Spleen (tissue), 11 donors: Measurements from ENCODE around the gene RIMBP2. TPM values are rescaled to one million over a fixed set of nuclear protein-coding genes. Genes with fewer than 3 reads are reported as not detected.

Source experiments
- DNase-seq: peaks from one replicate; pipeline ENCODE4 v3.0.0-alpha.2; 2020
- H3K27ac ChIP-seq, 8 donors: fragments of 200-600 bp; sonication (generic) in 7 of 8; 1 replicate in 4 of 8; 2 replicates in 4 of 8; pipeline versions ENCODE4 v1.5.0 to v1.8.0; 2016 to 2021; ENCODE audit warnings: inconsistent platforms in 4 of 8, mild to moderate bottlenecking in 4 of 8, moderate library complexity in 1 of 8
- H3K27me3 ChIP-seq, 7 donors: fragments of 200-600 bp; sonication (generic) in 6 of 7; replicated peaks in 1 of 7; 1 replicate in 4 of 7; 2 replicates in 3 of 7; pipeline versions ENCODE4 v1.5.0 to v1.8.0; 2016 to 2021; ENCODE audit warnings: inconsistent platforms in 3 of 7, mild to moderate bottlenecking in 1 of 7
- H3K36me3 ChIP-seq, 6 donors: fragments of 200-600 bp; sonication (generic) in 5 of 6; 1 replicate in 4 of 6; 2 replicates in 2 of 6; pipeline versions ENCODE4 v1.5.0 to v1.8.0; 2016 to 2021; ENCODE audit warnings: inconsistent platforms in 2 of 6
- H3K4me1 ChIP-seq, 6 donors: fragments of 200-600 bp; sonication (generic) in 5 of 6; 1 replicate in 3 of 6; 2 replicates in 3 of 6; pipeline versions ENCODE4 v1.5.0 to v1.8.0; 2016 to 2021; ENCODE audit warnings: inconsistent platforms in 3 of 6
- H3K4me3 ChIP-seq, 8 donors: fragments of 200-600 bp; sonication (generic) in 7 of 8; 1 replicate in 4 of 8; 2 replicates in 4 of 8; pipeline versions ENCODE4 v1.5.0 to v1.8.0; 2016 to 2021; ENCODE audit warnings: inconsistent platforms in 4 of 8, mild to moderate bottlenecking in 4 of 8, moderate library complexity in 2 of 8
- H3K9me3 ChIP-seq, 8 donors: fragments of 200-600 bp; sonication (generic) in 7 of 8; 1 replicate in 4 of 8; 2 replicates in 4 of 8; pipeline versions ENCODE4 v1.5.0 to v1.8.0; 2016 to 2021; ENCODE audit warnings: inconsistent platforms in 4 of 8
- POLR2A ChIP-seq, 3 donors: fragments of 450-650 bp; IDR thresholded peaks; one replicate each; pipeline ENCODE4 v1.5.1; 2017; ENCODE audit warnings: antibody characterized with exemption in 3 of 3, mild to moderate bottlenecking in 1 of 3
- POLR2AphosphoS5 ChIP-seq, 3 donors: sonication (generic); formaldehyde crosslinking; IDR thresholded peaks; one replicate each; pipeline ENCODE4 v1.5.1; 2017; ENCODE audit warnings: antibody characterized with exemption in 3 of 3
- WGBS, 5 donors: extraction: QIAGEN DNeasy Blood & Tissue Kit in 3 of 5; methylation state at CpG; one replicate each; pipeline versions ENCODE4 v1.1.5 to v1.1.7; 2013 to 2018; 5-methylcytosine and 5-hydroxymethylcytosine counted together
- intact Hi-C: fragments of 100-400 bp; cut with DNase I; formaldehyde crosslinking; loops from one replicate; pipeline ENCODE4 v1.15.0; 2023; ENCODE audit warnings: low total_unique reads
- polyA plus RNA-seq, 3 donors: library from polyadenylated mRNA; stranded (reverse); fragments of 200-250 nt; gene quantifications; one replicate each; pipeline ENCODE4 v1.2.1, GENCODE V29; 2013
- total RNA-seq, 7 donors: library from RNA; depleted of rRNA in 3 of 7; stranded (reverse); fragments of >200 nt in 3 of 7; fragmentation: NEBNext Ultra II Directional in 4 of 7; extraction: Animal tissue kit (Norgen Biotek cat#: 25700) in 4 of 7; gene quantifications; one replicate each; pipeline versions ENCODE4 v1.1.0 to v1.2.1, GENCODE V29; 2016 to 2021
- TF ChIP-seq, protein P1 (sequence below), 11 experiments: fragments of 200-600 bp in 7 of 11; fragments of 450-650 bp in 4 of 11; sonication (generic) in 4 of 11; IDR thresholded peaks in 8 of 11; conservative IDR thresholded peaks in 3 of 11; 1 replicate in 7 of 11; 2 replicates in 4 of 11; pipeline versions ENCODE4 v1.4.0 to v1.8.0; 2016 to 2021; ENCODE audit warnings: antibody characterized with exemption in 11 of 11, inconsistent platforms in 4 of 11, mild to moderate bottlenecking in 1 of 11
- donor health status: healthy with polysubstance abuse.
- donor health status: DM: no; HTN: no; CAD: no; lungs with moderate emphysema.
- donor health status: DM: no; HTN: no; CAD: no.
- donor health status: Bipolar disorder and iron deficiency.
- donor health status: healthy.
- donor health status: DM: no; HTN: no; CAD: no.
- donor health status: DM: yes; HTN: yes; CAD: no.

RIMBP2 gene
- total and polyA plus RNA-seq, 10 donors: 0.05 to 5.2 (median 0.95) TPM

DNA sequence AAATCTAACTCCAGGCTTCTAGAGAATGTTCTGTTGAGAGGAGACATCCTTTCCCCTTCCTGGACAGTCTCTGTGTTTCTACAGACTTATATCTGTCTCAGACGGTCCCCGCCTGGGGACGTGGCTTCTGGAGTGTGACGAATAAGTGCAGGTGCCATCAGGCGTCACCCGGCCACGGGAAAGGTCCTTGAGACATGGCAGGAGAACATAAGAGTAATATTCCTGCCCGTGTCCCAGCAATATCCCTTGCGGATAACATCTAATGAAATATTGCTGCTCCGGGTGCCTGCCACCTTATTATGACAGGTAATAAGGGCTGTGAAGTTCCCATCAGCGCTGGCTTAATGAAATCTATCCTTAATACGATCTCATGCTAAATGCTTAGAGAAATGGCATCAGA is 238.8 kb downstream of the RIMBP2 start:
- Histone ChIP-seq H3K27ac (no peak overlapping the region), H3K27me3 (peaks cover 0 to 29% (median 0%) of the 10 kb centered on the region in 7 donors), H3K9me3 (no peaks in the 10 kb centered on the region), H3K36me3 (no peaks in the 10 kb centered on the region), H3K4me3 (no peak overlapping the region), H3K4me1 (no peaks in the 10 kb centered on the region)
- TF ChIP-seq POLR2A (IDR thresholded peaks at IDR 0.05) (no peak), POLR2AphosphoS5 (IDR thresholded peaks at IDR 0.05) (no peak)
- TF ChIP-seq, protein P1, sequence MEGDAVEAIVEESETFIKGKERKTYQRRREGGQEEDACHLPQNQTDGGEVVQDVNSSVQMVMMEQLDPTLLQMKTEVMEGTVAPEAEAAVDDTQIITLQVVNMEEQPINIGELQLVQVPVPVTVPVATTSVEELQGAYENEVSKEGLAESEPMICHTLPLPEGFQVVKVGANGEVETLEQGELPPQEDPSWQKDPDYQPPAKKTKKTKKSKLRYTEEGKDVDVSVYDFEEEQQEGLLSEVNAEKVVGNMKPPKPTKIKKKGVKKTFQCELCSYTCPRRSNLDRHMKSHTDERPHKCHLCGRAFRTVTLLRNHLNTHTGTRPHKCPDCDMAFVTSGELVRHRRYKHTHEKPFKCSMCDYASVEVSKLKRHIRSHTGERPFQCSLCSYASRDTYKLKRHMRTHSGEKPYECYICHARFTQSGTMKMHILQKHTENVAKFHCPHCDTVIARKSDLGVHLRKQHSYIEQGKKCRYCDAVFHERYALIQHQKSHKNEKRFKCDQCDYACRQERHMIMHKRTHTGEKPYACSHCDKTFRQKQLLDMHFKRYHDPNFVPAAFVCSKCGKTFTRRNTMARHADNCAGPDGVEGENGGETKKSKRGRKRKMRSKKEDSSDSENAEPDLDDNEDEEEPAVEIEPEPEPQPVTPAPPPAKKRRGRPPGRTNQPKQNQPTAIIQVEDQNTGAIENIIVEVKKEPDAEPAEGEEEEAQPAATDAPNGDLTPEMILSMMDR (IDR thresholded peaks at IDR 0.05 in 8 of 11, conservative IDR thresholded peaks at IDR 0.05 in 3 of 11): no peak
- intact Hi-C loops: no loop called here
- 75 to 84% (median 79%) methylated on average over 10 to 12 of the region's 12 CpGs for WGBS, 5 donors
- no peak for DNase-seq

DNA sequence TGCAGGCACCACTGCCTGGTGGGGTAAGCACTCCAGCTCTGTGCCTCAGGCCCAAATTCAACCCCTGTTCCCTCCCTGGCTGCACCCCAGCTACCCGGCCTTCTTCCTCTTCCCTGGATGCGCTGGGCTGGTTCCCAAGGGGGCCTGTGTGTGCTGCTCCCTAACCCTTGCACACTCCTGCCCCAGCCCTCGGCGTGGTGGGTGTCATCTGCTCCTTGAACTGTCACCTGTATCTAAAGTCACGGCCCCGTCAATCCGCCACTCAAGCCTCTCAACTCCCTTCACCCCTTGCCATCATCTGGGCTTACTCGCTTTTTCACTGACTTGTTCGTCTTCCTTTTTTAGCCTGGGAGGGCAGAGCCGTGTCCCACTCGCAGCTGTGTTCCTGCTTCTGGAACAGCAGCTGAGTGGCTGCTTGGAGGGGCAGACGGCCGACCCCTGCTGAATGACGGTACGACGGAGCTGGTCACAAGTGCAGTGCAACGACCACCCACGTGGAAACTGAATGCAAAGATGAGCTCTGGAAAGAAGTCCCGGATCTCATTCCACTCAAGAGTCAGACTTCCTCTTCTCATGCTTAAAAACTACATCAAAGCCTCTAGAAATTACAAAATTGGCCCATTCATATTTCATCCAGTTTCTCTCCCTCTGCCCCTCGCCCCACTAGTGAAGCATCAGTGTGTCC is 239.5 kb downstream of the RIMBP2 start:
- DNase-seq: no peak
- H3K9me3 ChIP-seq: no peaks in the 10 kb centered on the region
- TF ChIP-seq POLR2AphosphoS5 (IDR thresholded peaks at IDR 0.05): no peak
- TF ChIP-seq, protein P1 (IDR thresholded peaks at IDR 0.05 in 8 of 11, conservative IDR thresholded peaks at IDR 0.05 in 3 of 11): no peak
- no peak for TF ChIP-seq POLR2A (IDR thresholded peaks at IDR 0.05)
- peaks cover 0 to 22% (median 0%) of the 10 kb centered on the region in 7 donors for H3K27me3 ChIP-seq
- WGBS, 5 donors: 49 to 66% (median 59%) methylated on average over 20 of the region's 20 CpGs
- intact Hi-C loops: no loop called here
- no peaks in the 10 kb centered on the region for H3K36me3 ChIP-seq
- H3K4me1 ChIP-seq: no peaks in the 10 kb centered on the region
- H3K27ac ChIP-seq: no peak overlapping the region
- H3K4me3 ChIP-seq: no peak overlapping the region

DNA sequence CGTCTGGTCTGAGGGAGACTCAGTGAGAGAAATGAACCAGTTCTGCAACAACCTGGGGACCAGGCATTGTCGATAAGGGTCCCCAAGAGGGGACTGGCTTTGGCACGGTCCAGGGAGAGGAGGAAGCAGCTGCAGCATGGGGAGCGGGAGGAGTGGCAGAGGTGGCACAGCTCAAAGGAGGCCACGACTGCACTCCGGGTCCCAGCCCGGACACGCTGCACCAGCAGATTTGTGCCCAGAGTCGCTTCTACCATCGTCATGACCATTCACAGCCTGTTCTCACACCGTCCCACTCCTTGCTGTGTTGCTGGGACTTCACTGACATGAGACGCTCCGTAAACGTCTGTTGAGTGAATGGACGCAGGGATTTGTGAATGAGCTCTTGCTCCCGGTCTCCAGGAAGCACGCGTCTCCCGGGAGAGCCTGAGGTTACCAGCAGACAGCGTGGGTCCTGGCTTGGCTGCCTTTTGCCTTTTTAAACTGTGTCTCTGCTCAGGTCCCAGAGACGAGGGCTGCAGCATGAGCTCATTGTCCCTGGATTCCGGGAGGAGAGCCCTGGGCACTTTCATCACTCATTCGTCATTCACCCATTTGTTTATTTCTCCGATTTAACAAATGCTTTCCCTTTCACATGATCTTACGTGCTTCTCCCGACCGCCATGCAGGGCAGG is 241.4 kb downstream of the RIMBP2 start:
- no peak overlapping the region for H3K27ac ChIP-seq
- H3K9me3 ChIP-seq: no peaks in the 10 kb centered on the region
- intact Hi-C loops: no loop called here
- peaks cover 0 to 6% (median 0%) of the 10 kb centered on the region in 7 donors for H3K27me3 ChIP-seq
- H3K4me1 ChIP-seq: no peaks in the 10 kb centered on the region
- H3K4me3 ChIP-seq: no peak overlapping the region
- no peak for DNase-seq
- no peaks in the 10 kb centered on the region for H3K36me3 ChIP-seq
- TF ChIP-seq POLR2A (IDR thresholded peaks at IDR 0.05) (no peak), POLR2AphosphoS5 (IDR thresholded peaks at IDR 0.05) (no peak)
- TF ChIP-seq, protein P1 (IDR thresholded peaks at IDR 0.05 in 8 of 11, conservative IDR thresholded peaks at IDR 0.05 in 3 of 11): no peak
- 73 to 83% (median 76%) methylated on average over 27 of the region's 27 CpGs for WGBS, 5 donors

DNA sequence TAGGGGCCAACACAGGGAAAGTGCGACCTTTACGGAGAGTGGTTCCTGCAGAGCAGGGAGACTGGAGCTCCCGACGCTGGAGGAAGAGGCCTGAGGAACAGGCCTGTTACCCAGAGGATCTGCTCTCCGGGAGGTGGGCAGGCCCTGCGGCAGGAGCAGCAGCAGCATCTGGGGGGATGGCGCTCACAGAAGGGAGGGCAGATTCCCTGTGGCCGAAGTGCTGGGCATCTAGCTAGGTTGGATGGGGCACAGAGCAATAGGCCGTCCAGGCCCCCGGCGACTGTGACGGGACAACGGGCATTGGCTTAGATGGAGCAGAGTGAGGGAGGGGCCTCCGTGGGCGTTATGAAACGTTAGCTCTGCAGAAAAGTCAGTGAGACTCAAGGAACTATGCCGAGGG is 242.8 kb downstream of the RIMBP2 start:
- no peak for DNase-seq
- Histone ChIP-seq H3K27me3 (peaks cover 0 to 6% (median 0%) of the 10 kb centered on the region in 7 donors), H3K4me3 (no peak overlapping the region), H3K36me3 (no peaks in the 10 kb centered on the region), H3K27ac (no peak overlapping the region), H3K4me1 (no peaks in the 10 kb centered on the region), H3K9me3 (peaks cover 0 to 12% (median 6%) of the 10 kb centered on the region in 8 donors)
- 68 to 80% (median 74%) methylated on average over 14 to 17 of the region's 17 CpGs for WGBS, 5 donors
- TF ChIP-seq, protein P1 (IDR thresholded peaks at IDR 0.05 in 8 of 11, conservative IDR thresholded peaks at IDR 0.05 in 3 of 11): no peak
- TF ChIP-seq POLR2AphosphoS5 (IDR thresholded peaks at IDR 0.05) (no peak), POLR2A (IDR thresholded peaks at IDR 0.05) (no peak)
- intact Hi-C loops: no loop called here
